Caco-2 (cell line): ENCODE results near the gene SLBP. TPM values are rescaled to one million over a fixed set of nuclear protein-coding genes. Genes with fewer than 3 reads are reported as not detected.
A peak's percentile ranks its signal among the peaks of the same experiment; 100 is the strongest.

ENCODE experiments used
- BruUV-seq: library from RNA; stranded (reverse); fragments of 400-500 nt; replicated peaks from 2 replicates; lab custom pipeline; 2021; lab: Mats Ljungman, UMichigan
- CTCF ChIA-PET: fragments of 300-600 bp; sonication (Branson Sonifier 250); formaldehyde crosslinking; loops from one replicate; lab custom pipeline; 2022; ENCODE audit warnings: antibody characterized with exemption; lab: Charles Lee
- POLR2A ChIA-PET: fragments of 300-600 bp; sonication (Branson Sonifier 250); formaldehyde crosslinking; loops from one replicate; lab custom pipeline; 2022; ENCODE audit warnings: antibody characterized with exemption; lab: Charles Lee
- DNase-seq, 2 experiments: peaks; one replicate each; pipeline versions ENCODE4 v3.0.0 to v3.0.0-alpha.2; 2020 to 2022
- H3K27me3 ChIP-seq: replicated peaks from 2 replicates; pipeline ENCODE4 v1.6.0; 2011; ENCODE audit warnings: low read length; ENCODE audit not compliant: control insufficient read depth, insufficient read depth
- H3K36me3 ChIP-seq: 2 replicates; pipeline ENCODE4 v1.5.1; 2011; ENCODE audit warnings: low read length; ENCODE audit not compliant: control insufficient read depth, insufficient read depth
- H3K4me1 ChIP-seq: fragments of 250-450 bp; sonication (Bioruptor Pico); 2 replicates; pipeline ENCODE4 v1.5.1; 2020; ENCODE audit warnings: mild to moderate bottlenecking
- H3K4me3 ChIP-seq: 2 replicates; pipeline ENCODE4 v1.5.1; 2011; ENCODE audit warnings: low read depth, mild to moderate bottlenecking, control low read depth, low read length
- H3K9me3 ChIP-seq: fragments of 250-450 bp; sonication (Bioruptor Pico); 2 replicates; pipeline ENCODE4 v1.5.1; 2020; ENCODE audit warnings: mild to moderate bottlenecking, moderate library complexity
- H3K27ac Mint-ChIP-seq: one replicate; pipeline ENCODE4 v1.8.0; 2022; ENCODE audit warnings: mixed read lengths; ENCODE audit not compliant: unreplicated experiment
- H3K27me3 Mint-ChIP-seq: one replicate; pipeline ENCODE4 v1.8.0; 2022; ENCODE audit warnings: mixed read lengths; ENCODE audit not compliant: insufficient read depth, unreplicated experiment
- H3K36me3 Mint-ChIP-seq: one replicate; pipeline ENCODE4 v1.8.0; 2022; ENCODE audit warnings: mild to moderate bottlenecking, mixed read lengths; ENCODE audit not compliant: insufficient read depth, unreplicated experiment
- H3K4me1 Mint-ChIP-seq: one replicate; pipeline ENCODE4 v1.8.0; 2022; ENCODE audit warnings: low read depth, mixed read lengths; ENCODE audit not compliant: unreplicated experiment
- H3K4me3 Mint-ChIP-seq: one replicate; pipeline ENCODE4 v1.8.0; 2022; ENCODE audit warnings: mild to moderate bottlenecking, moderate library complexity, mixed read lengths; ENCODE audit not compliant: unreplicated experiment
- H3K9me3 Mint-ChIP-seq: one replicate; pipeline ENCODE4 v1.8.0; 2022; ENCODE audit warnings: mixed read lengths; ENCODE audit not compliant: unreplicated experiment
- intact Hi-C: fragments of 100-400 bp; cut with micrococcal nuclease; formaldehyde crosslinking; loops from one replicate; pipeline ENCODE4 v1.10.0; 2022; ENCODE audit not compliant: unreplicated experiment
- total RNA-seq: library from RNA; stranded (reverse); gene quantifications from 2 replicates; pipeline ENCODE4 v1.2.3, GENCODE V29; 2022
- TF ChIP-seq, protein P1 (sequence below), 2 experiments: fragments of 200-600 bp in 1 of 2; IDR thresholded peaks; 1 replicate in 1 of 2; 2 replicates in 1 of 2; pipeline versions ENCODE4 v1.5.1 to v1.8.0; 2011 to 2022; ENCODE audit warnings: antibody characterized with exemption in 1 of 2, control low read depth in 1 of 2, inconsistent platforms in 1 of 2, low read depth in 1 of 2, low read length in 1 of 2, mild to moderate bottlenecking in 1 of 2, moderate library complexity in 1 of 2; ENCODE audit not compliant: insufficient read depth in 1 of 2, severe bottlenecking in 1 of 2, unreplicated experiment in 1 of 2

Gene SLBP
- total RNA-seq, 1 experiment from 2014 or later = 116 TPM

DNA sequence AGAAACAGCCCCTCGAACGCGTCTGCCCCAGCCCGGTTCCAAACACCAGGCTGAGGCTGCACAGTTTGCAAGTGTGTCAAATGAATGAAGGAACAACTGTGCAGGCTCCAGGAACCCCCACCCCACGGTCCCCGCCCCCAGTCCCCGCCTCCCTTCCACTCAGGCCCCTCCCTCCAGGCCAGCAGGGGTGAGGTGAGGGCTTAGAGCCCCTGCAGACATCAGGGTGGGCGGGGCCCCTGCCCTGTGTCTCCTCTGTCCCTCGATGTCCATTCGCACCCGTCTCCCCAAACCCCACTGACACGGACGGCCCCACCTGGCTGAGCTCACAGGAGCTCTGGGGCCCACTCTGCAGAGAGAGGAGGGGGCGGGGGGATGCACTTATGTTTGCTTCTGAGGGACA, 37.7 kb upstream of the SLBP start:
- no peak for DNase-seq
- intact Hi-C loops = loop anchor here (5.0 kb wide), 1 partner anchor 437 kb away; no protein-coding TSS in a partner anchor
- ChIA-PET CTCF (no interaction called here), POLR2A (no interaction called here)
- H3K27me3 Mint-ChIP-seq = no peaks in the 10 kb centered on the region
- no peaks in the 10 kb centered on the region for H3K27me3 ChIP-seq
- TF ChIP-seq, protein P1, sequence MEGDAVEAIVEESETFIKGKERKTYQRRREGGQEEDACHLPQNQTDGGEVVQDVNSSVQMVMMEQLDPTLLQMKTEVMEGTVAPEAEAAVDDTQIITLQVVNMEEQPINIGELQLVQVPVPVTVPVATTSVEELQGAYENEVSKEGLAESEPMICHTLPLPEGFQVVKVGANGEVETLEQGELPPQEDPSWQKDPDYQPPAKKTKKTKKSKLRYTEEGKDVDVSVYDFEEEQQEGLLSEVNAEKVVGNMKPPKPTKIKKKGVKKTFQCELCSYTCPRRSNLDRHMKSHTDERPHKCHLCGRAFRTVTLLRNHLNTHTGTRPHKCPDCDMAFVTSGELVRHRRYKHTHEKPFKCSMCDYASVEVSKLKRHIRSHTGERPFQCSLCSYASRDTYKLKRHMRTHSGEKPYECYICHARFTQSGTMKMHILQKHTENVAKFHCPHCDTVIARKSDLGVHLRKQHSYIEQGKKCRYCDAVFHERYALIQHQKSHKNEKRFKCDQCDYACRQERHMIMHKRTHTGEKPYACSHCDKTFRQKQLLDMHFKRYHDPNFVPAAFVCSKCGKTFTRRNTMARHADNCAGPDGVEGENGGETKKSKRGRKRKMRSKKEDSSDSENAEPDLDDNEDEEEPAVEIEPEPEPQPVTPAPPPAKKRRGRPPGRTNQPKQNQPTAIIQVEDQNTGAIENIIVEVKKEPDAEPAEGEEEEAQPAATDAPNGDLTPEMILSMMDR (IDR thresholded peaks at IDR 0.05; ENCODE audit: insufficient read depth in 1 of 2, low read depth in 1 of 2, low read length in 1 of 2, severe bottlenecking in 1 of 2, unreplicated experiment in 1 of 2) = no peak
- peaks cover 5% of the 10 kb centered on the region for H3K36me3 Mint-ChIP-seq
- H3K4me1 Mint-ChIP-seq = no peaks in the 10 kb centered on the region
- H3K4me3 Mint-ChIP-seq = no peak overlapping the region
- H3K4me1 ChIP-seq = peaks cover 4% of the 10 kb centered on the region; the same call in 1 of the 2 replicates
- H3K27ac Mint-ChIP-seq = no peak overlapping the region
- no peaks in the 10 kb centered on the region for H3K9me3 Mint-ChIP-seq
- no peaks in the 10 kb centered on the region for H3K36me3 ChIP-seq
- no TSS peak for BruUV-seq
- H3K4me3 ChIP-seq = no peak overlapping the region
- no peaks in the 10 kb centered on the region for H3K9me3 ChIP-seq

- Histone ChIP-seq H3K27me3 (no peaks in the 10 kb centered on the region), H3K9me3 (no peaks in the 10 kb centered on the region), H3K4me1 (peaks cover 6% of the 10 kb centered on the region; the same call in 1 of the 2 replicates), H3K4me3 (no peak overlapping the region), H3K36me3 (no peaks in the 10 kb centered on the region)
- TF ChIP-seq, protein P1 (IDR thresholded peaks at IDR 0.05; ENCODE audit: insufficient read depth in 1 of 2, low read depth in 1 of 2, low read length in 1 of 2, severe bottlenecking in 1 of 2, unreplicated experiment in 1 of 2) = no peak
- BruUV-seq = no TSS peak
- H3K4me3 Mint-ChIP-seq = no peak overlapping the region
- no peaks in the 10 kb centered on the region for H3K27me3 Mint-ChIP-seq
- CTCF ChIA-PET = no interaction called here
- H3K4me1 Mint-ChIP-seq = no peaks in the 10 kb centered on the region
- POLR2A ChIA-PET = no interaction called here
- no peak overlapping the region for H3K27ac Mint-ChIP-seq
- intact Hi-C loops = loop anchor here (5.0 kb wide), 1 partner anchor 438 kb away; no protein-coding TSS in a partner anchor
- no peaks in the 10 kb centered on the region for H3K9me3 Mint-ChIP-seq
- peaks cover 8% of the 10 kb centered on the region for H3K36me3 Mint-ChIP-seq
- no peak for DNase-seq
Measured at GRCh38 chr4:1749370-1749769, 37.3 kb upstream of the SLBP start.

DNA sequence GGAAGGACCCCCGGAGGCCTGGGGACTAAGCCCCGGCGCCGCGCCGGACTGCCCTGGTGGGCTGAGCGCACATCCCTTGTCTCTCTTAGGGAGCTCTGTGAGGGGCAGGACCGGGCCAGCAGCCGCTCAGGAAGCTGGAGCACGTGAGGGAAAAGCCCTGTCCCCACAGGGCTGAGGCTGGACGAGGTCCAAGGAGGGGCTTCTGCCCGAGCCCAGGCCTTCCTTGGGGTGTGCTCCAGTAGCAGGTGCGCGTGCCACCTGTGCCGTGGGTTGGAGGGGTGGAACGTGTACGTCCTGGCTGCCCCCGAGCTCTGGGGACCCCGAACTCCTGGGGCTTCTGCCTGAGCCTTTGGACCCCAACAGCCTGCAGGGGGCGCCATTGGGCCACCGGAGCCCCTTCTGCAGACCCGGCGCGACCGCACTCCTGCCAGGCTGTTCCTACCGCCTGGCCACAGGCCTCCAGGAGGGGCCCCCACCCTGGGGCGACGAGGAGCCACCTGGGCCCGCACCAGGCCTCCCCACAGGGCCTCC, 36.4 kb upstream of the SLBP start:
- Histone ChIP-seq H3K4me3 (no peak overlapping the region), H3K36me3 (no peaks in the 10 kb centered on the region), H3K9me3 (no peaks in the 10 kb centered on the region), H3K4me1 (peaks cover 9% of the 10 kb centered on the region; the same call in 1 of the 2 replicates), H3K27me3 (no peaks in the 10 kb centered on the region)
- peaks cover 16% of the 10 kb centered on the region for H3K36me3 Mint-ChIP-seq
- H3K27me3 Mint-ChIP-seq = no peaks in the 10 kb centered on the region
- CTCF ChIA-PET = interaction anchor here (0.6 to 2.7 kb wide), 14 partner anchors 16 to 1061 kb away, joined by 3 to 23 read pairs (median 4); partner anchors contain the start of genes TACC3 and TMEM129
- H3K9me3 Mint-ChIP-seq = no peaks in the 10 kb centered on the region
- H3K4me1 Mint-ChIP-seq = no peaks in the 10 kb centered on the region
- no peak overlapping the region for H3K4me3 Mint-ChIP-seq
- no TSS peak for BruUV-seq
- intact Hi-C loops = loop anchor here (1.0 to 5.0 kb wide), 3 partner anchors 62 to 439 kb away; no protein-coding TSS in a partner anchor
- TF ChIP-seq, protein P1 (IDR thresholded peaks at IDR 0.05; ENCODE audit: insufficient read depth in 1 of 2, low read depth in 1 of 2, low read length in 1 of 2, severe bottlenecking in 1 of 2, unreplicated experiment in 1 of 2) = peak; percentile 79 to 95
- no peak overlapping the region for H3K27ac Mint-ChIP-seq
- DNase-seq = peak; percentile 83 to 91
- POLR2A ChIA-PET = interaction anchor here (0.5 to 1.7 kb wide), 3 partner anchors 19 to 47 kb away, joined by 4 to 6 read pairs (median 4); no protein-coding TSS in a partner anchor
